Panc1 (cell line): ENCODE results near the gene P2RX4. TPM values are rescaled to one million over a fixed set of nuclear protein-coding genes. Genes with fewer than 3 reads are reported as not detected.

Experiments
- ATAC-seq: fragments of 200-7000 bp; cut with Tn5 transposase; 2 replicates; pipeline ENCODE4 v1.9.1; 2020; ENCODE audit warnings: mild to moderate bottlenecking, moderate library complexity
- BruUV-seq: library from RNA; stranded (reverse); fragments of 400-500 nt; replicated peaks from 2 replicates; lab custom pipeline; 2021; lab: Mats Ljungman, UMichigan
- CTCF ChIA-PET: fragments of 300-600 bp; sonication (Branson Sonifier 250); formaldehyde crosslinking; loops from one replicate; lab custom pipeline; 2022; ENCODE audit warnings: antibody characterized with exemption; lab: Charles Lee
- POLR2A ChIA-PET: fragments of 300-600 bp; sonication (Branson Sonifier 250); formaldehyde crosslinking; loops from one replicate; lab custom pipeline; 2022; ENCODE audit warnings: antibody characterized with exemption; lab: Charles Lee
- DNase-seq: peaks from one replicate; pipeline ENCODE4 v3.0.0-alpha.2; 2010; ENCODE audit warnings: low read depth, low spot score
- H3K27ac ChIP-seq: 2 replicates; pipeline ENCODE4 v1.5.1; 2011; ENCODE audit warnings: mild to moderate bottlenecking, low read length, inconsistent platforms
- H3K27me3 ChIP-seq: fragments of 200-500 bp; sonication (Bioruptor generic); 2 replicates; pipeline ENCODE4 v1.6.0; 2014; ENCODE audit warnings: low read length, inconsistent platforms; ENCODE audit not compliant: control insufficient read depth, insufficient read depth
- H3K36me3 ChIP-seq: fragments of 200-500 bp; sonication (Bioruptor generic); 2 replicates; pipeline ENCODE4 v1.5.1; 2014; ENCODE audit warnings: inconsistent platforms, mild to moderate bottlenecking, low read length, moderate library complexity; ENCODE audit not compliant: control insufficient read depth, insufficient read depth
- H3K4me1 ChIP-seq: 2 replicates; pipeline ENCODE4 v1.5.1; 2011; ENCODE audit warnings: inconsistent platforms, mild to moderate bottlenecking, low read length, moderate library complexity; ENCODE audit not compliant: control insufficient read depth, insufficient read depth
- H3K4me3 ChIP-seq, 2 experiments: 2 replicates each; pipeline ENCODE4 v1.5.1; 2011 to 2012; ENCODE audit warnings: low read depth in 2 of 2, low read length in 2 of 2, mild to moderate bottlenecking in 2 of 2, inconsistent platforms in 1 of 2, moderate library complexity in 1 of 2
- H3K9me3 ChIP-seq: fragments of 200-500 bp; sonication (Bioruptor generic); 2 replicates; pipeline ENCODE4 v1.5.1; 2014; ENCODE audit warnings: low read depth, mild to moderate bottlenecking, inconsistent platforms, low read length, moderate library complexity; ENCODE audit not compliant: control insufficient read depth, insufficient read depth
- CTCF ChIP-seq: fragments of 450-650 bp; IDR thresholded peaks from 2 replicates; pipeline ENCODE4 v1.5.1; 2017; ENCODE audit warnings: mild to moderate bottlenecking
- POLR2AphosphoS5 ChIP-seq: IDR thresholded peaks from 2 replicates; pipeline ENCODE4 v1.6.1; 2012; ENCODE audit warnings: mild to moderate bottlenecking, low read depth, low read length, moderate library complexity
- REST ChIP-seq, 2 experiments: IDR thresholded peaks; 2 replicates each; pipeline ENCODE4 v1.6.1; 2011 to 2012; ENCODE audit warnings: low read depth in 2 of 2, control low read depth in 1 of 2, low read length in 1 of 2, mild to moderate bottlenecking in 1 of 2, moderate library complexity in 1 of 2; ENCODE audit not compliant: insufficient read depth in 1 of 2
- SIN3A ChIP-seq: IDR thresholded peaks from 2 replicates; pipeline ENCODE4 v1.6.1; 2012; ENCODE audit warnings: low read depth, mild to moderate bottlenecking, low read length, moderate library complexity, borderline replicate concordance; ENCODE audit not compliant: insufficient read depth
- TCF7L2 ChIP-seq: IDR thresholded peaks from 2 replicates; pipeline ENCODE4 v1.6.1; 2011; ENCODE audit warnings: mild to moderate bottlenecking, low read depth, low read length, inconsistent platforms
- in situ Hi-C: cut with HindIII; loops from 2 replicates; pipeline ENCODE4 v1.10.0; 2016; ENCODE audit warnings: low sequenced_read_pairs, low pct_unique_long_range_greater_than_20kb
- intact Hi-C: fragments of 100-400 bp; cut with micrococcal nuclease; formaldehyde crosslinking; loops from one replicate; pipeline ENCODE4 v1.10.0; 2022; ENCODE audit not compliant: unreplicated experiment
- total RNA-seq: library from RNA; stranded (reverse); gene quantifications from one replicate; pipeline ENCODE4 v1.2.1, GENCODE V29; 2021; ENCODE audit not compliant: unreplicated experiment

Gene P2RX4
- total RNA-seq, 1 experiment from 2014 or later, result 12.4 TPM

GRCh38 chr12:121233628-121234020 lies 23.7 kb downstream of the P2RX4 start:
- ChIA-PET POLR2A (no interaction called here), CTCF (interaction anchor here (0.6 kb wide), 1 partner anchor 182 kb away, joined by 4 read pairs; no protein-coding TSS in a partner anchor)
- Histone ChIP-seq H3K27ac (no peak overlapping the region), H3K4me1 (no peaks in the 10 kb centered on the region), H3K36me3 (no peaks in the 10 kb centered on the region), H3K9me3 (no peaks in the 10 kb centered on the region), H3K27me3 (no peaks in the 10 kb centered on the region), H3K4me3 (no peak overlapping the region)
- intact Hi-C loops (no loop called here), in situ Hi-C loops (no loop called here)
- no peak for ATAC-seq
- no peak for DNase-seq
- no TSS peak for BruUV-seq
- TF ChIP-seq REST (IDR thresholded peaks at IDR 0.05; ENCODE audit: insufficient read depth in 1 of 2, low read depth in 2 of 2, low read length in 1 of 2) (no peak), TCF7L2 (no peak), POLR2AphosphoS5 (no peak)

DNA sequence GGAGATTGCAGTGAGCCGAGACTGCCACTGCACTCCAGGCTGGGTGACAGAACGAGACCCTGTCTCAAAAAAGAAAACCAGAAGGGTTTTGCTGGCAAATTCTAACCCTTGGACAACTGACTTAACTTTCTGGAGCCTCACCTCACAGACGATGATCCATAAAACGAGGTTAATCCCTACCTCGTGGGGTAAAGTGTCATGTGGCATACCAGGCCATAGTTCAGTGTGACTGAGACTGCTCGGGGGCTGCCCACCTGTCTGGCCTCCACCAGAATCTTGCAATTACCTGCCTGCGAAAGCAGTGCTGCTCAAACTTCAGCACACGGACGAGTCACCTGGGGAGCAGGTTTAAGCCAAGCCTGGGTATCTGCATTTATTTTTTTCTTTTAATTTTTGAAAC lies 26.8 kb downstream of the P2RX4 start:
- Histone ChIP-seq H3K27ac (no peak overlapping the region), H3K4me3 (no peak overlapping the region), H3K36me3 (no peaks in the 10 kb centered on the region), H3K4me1 (no peaks in the 10 kb centered on the region), H3K9me3 (no peaks in the 10 kb centered on the region), H3K27me3 (no peaks in the 10 kb centered on the region)
- no peak for ATAC-seq
- ChIA-PET CTCF (no interaction called here), POLR2A (no interaction called here)
- no peak for DNase-seq
- in situ Hi-C loops, result no loop called here
- BruUV-seq, result no TSS peak
- no peak for TF ChIP-seq TCF7L2
- no peak for TF ChIP-seq SIN3A
- no peak for TF ChIP-seq POLR2AphosphoS5
- no peak for TF ChIP-seq REST (IDR thresholded peaks at IDR 0.05; ENCODE audit: insufficient read depth in 1 of 2, low read depth in 2 of 2, low read length in 1 of 2)
- intact Hi-C loops, result no loop called here

DNA sequence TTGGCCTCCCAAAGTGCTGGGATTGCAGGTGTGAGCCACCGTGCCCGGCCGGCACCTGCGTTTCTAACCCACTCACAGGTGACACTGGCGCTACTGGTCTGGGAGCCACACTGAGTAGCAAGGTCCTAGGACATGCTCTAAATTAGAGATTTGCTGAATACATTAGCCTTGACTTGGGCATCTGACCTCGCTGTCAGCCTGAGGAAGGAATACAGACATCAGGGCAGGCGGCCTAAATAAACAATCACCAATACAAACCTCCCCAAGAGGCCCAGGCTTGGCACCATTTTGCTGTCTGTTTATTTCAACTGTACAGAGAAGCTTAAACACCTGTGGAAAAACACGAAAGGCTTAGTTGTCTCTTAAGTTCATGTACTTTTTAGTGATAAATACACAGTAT lies 27.5 kb downstream of the P2RX4 start:
- Histone ChIP-seq H3K9me3 (no peaks in the 10 kb centered on the region), H3K27ac (no peak overlapping the region), H3K4me1 (no peaks in the 10 kb centered on the region), H3K27me3 (no peaks in the 10 kb centered on the region), H3K36me3 (no peaks in the 10 kb centered on the region), H3K4me3 (no peak overlapping the region)
- BruUV-seq, result no TSS peak
- no peak for DNase-seq
- intact Hi-C loops, result no loop called here
- ATAC-seq, result no peak
- in situ Hi-C loops, result no loop called here
- CTCF ChIA-PET, result interaction anchor here (0.6 kb wide), 1 partner anchor 212 kb away, joined by 11 read pairs; no protein-coding TSS in a partner anchor
- TF ChIP-seq TCF7L2 (no peak), SIN3A (no peak), POLR2AphosphoS5 (no peak), CTCF (no peak), REST (IDR thresholded peaks at IDR 0.05; ENCODE audit: insufficient read depth in 1 of 2, low read depth in 2 of 2, low read length in 1 of 2) (no peak)
- POLR2A ChIA-PET, result no interaction called here
